NT2/D1 (cell line): Measurements from ENCODE around the gene MACROD1.

Experiments
- YY1 ChIP-seq: IDR thresholded peaks from 2 replicates; pipeline ENCODE4 v1.6.1; 2011; ENCODE audit not compliant: insufficient read length, insufficient read depth
- ZNF274 ChIP-seq: IDR thresholded peaks from 2 replicates; pipeline ENCODE4 v1.6.1; 2011; ENCODE audit warnings: mild to moderate bottlenecking, low read depth, low read length

DNA sequence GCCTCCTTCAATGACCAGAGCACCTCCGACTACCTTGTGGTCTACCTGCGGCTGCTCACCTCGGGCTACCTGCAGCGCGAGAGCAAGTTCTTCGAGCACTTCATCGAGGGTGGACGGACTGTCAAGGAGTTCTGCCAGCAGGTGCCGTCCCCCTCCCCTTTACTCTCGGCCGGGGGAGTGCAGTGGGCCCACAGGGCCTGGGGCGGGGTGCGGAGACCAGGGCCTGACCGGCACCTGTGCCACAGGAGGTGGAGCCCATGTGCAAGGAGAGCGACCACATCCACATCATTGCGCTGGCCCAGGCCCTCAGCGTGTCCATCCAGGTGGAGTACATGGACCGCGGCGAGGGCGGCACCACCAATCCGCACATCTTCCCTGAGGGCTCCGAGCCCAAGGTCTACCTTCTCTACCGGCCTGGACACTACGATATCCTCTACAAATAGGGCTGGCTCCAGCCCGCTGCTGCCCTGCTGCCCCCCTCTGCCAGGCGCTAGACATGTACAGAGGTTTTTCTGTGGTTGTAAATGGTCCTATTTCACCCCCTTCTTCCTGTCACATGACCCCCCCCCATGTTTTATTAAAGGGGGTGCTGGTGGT lies 168.7 kb downstream of the MACROD1 start:
- TF ChIP-seq YY1 (no peak), ZNF274 (no peak)
